GM21447 (cell line): ENCODE measurements around the gene FGFBP1.

Source experiments
- ATAC-seq: cut with Tn5 transposase; IDR thresholded peaks from one replicate; pipeline ENCODE4 v1.9.1; 2021; ENCODE audit not compliant: unreplicated experiment

The FGFBP1 gene

DNA sequence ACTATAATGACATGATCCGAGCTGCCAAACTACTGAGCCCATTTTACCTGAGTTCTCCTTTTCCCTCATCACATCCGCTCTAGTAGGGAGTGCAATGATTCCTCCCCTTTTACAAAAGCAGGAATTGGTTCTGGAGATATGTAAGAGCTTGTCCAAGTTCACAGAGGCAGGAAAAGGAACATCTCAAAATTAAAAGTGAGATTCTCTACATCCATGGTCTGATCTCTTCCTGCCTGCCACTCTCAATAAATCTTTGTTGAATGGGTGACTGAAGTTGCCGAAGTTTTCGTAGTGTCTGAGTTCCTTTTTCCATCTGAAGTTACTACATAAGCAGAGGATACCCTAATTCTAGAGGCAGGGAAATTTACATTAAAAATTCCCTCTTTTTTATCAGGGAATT is at the start of gene FGFBP1:
Gene FGFBP1, minus strand, starts transcription at position 101 of the 400 bp plus-strand sequence. CDS start 2,108 bp downstream, outside the sequence.
- ATAC-seq, result no peak

DNA sequence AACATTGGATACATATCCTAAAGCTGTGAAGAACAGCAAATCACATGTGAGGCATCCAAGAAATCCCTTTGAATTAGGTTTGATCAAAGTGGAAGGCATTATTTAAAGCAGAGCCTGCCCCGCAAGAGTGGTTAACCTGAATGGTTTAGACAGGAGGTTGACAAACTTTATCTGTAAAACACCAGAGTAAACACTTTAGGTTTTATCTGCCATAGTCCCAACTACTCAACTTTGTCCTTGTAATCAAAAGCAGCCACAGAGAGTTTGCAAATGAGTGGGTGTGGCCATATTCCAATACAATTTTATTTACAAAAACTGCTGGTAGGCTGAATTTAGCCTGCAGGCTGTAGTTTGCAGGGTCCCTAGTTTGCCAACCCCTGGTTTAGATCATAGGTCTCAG is 49.7 kb upstream of the FGFBP1 start:
- ATAC-seq, result no peak

DNA sequence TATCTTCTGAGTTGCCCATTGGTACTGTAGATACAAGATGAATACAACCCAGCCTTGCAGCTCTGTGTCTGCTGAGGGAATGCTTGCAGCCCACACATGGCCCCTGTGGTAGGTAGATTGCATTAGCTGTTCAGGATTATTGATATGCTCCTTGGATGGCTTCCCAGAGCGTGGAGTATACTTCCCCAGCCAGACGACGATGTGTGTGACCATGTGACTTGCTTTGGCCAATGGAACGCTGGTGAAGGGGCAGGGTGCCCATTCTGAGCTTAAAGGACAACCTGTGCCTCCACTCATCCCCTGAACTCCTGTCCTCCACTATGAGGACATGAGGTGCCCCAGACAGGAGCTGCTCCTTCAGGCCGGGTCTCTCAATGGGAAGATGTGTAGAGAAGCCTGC is 48.4 kb upstream of the FGFBP1 start:
- ATAC-seq, result no peak

DNA sequence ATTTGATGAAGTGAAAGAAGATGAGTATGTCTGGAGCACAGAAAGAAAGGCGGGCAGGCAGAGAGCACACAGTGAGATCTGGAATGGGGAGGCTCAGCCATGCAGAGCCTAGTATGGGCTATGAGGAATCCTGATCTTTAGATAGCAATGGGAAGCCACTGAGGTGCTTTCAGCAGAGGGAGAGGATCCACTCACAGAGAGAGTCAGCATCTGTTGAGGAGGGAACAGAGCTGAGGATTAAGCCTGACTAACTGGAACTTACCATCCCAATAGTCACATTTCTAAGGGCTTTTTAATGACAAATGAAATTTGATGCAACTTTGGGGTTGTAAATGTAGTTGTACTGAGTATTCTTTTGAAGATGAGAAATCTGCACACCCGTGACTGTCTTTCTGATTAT is 45.1 kb upstream of the FGFBP1 start:
- ATAC-seq, result no peak

DNA sequence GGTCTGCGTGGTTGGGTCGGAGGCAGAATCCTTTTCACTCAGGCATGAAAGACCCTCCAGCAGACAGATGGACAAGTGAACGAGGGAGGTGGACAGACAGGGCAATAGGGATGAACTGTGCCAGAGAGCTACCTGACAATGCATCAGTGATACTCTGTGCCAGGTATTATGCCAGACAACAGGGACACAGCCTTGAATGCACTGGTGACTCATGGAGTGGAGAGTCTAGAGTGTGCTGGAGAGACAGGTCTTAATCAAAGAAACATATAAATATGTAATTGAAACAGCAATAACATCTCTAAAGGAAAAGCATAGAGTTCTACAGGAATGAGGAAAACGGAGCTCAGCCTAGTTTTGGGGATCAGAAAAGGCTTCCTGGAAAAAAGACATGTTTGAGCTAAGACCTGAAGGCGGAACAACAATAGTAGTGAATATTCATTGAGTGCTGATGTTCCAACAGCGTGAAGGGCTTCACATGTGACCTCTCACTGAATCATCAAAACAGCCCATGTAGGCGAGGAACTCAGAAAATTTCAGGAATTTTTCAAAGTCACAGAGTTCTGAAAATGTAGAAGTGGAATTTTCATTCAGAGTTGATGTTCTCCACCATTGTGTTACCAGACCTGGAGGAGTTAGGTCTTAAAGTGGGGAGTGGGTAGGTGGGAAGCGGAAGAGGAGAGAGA is 44.4 kb upstream of the FGFBP1 start:
- ATAC-seq, result no peak

DNA sequence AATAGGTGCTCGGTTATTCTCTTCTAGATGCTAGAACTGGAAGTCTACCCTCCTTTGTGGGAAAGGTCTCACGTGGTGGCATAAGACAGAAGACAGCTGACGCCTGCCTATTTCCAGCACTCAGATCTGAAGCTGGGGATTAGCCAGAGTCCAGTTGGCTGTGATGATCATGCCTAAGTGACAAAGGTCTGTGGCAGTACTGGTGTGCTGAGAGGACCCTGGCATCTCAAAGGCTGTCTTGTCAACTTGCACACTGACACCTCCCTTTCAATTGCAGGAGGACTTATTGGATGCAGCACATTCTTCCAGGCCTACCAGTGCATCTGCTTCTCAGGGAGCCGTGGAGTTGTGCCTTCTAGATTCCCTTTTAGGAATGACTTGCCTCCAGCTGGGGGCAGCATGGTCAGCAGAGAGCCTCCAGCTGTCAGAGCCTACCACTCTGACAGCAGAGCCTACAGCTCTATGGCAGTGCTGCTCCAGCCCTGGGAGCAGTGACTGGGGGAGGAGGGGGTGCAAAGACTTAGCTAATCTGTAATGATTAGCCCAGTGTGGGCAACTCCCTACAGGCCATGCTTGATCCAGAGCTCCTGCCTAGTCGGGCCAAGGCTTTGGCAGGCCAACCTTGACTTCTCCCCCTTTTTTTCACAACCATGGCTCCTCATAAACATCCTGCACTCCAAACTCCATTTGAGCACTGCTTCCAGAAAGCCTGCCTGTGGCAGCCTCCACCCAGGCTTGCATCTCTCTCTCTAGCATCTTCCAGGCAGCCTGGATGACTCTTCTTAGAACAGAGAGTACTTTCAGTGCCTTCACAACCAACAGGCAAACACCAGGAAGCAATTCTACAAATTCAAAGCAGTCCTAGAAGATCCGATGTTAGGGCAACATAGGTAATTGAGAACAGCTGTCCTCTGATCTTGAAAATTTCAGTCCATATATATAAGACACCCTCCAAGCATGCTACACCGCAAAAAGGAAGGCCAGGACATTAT is 38.2 kb upstream of the FGFBP1 start:
- ATAC-seq, result no peak

DNA sequence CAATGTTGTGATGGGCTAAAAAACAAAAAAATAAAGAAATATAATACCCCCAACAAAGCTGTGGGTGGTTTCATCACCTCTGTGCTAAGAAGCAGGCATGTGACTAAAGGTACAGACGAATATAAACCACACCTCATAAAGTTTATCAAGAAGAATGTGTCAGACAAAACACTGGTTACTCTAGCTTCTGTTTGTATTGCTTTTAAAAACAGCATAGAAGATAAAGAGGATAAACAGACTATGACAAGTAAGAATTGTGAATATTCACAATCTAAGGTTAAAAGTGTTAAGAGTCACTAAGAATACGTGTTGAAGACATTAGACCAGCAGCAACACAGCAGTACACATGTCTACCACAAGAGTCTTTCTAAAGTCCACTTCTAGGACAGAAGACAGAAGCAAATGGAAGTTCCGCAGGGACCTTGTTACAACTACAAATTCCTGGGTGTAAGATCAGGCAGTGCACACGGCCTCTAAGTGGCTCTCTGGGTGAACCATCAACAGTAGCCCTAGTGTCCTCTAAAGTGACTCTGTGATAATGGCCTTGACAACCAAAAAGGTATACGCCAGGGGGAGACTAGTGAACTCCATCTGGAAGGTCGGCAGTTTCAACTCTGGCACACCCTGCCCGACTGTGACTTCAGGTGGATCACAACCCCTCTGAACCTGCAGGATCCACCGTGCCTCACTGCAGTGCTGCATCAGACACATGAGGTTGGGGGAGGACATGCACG is 32.7 kb upstream of the FGFBP1 start:
- no peak for ATAC-seq

DNA sequence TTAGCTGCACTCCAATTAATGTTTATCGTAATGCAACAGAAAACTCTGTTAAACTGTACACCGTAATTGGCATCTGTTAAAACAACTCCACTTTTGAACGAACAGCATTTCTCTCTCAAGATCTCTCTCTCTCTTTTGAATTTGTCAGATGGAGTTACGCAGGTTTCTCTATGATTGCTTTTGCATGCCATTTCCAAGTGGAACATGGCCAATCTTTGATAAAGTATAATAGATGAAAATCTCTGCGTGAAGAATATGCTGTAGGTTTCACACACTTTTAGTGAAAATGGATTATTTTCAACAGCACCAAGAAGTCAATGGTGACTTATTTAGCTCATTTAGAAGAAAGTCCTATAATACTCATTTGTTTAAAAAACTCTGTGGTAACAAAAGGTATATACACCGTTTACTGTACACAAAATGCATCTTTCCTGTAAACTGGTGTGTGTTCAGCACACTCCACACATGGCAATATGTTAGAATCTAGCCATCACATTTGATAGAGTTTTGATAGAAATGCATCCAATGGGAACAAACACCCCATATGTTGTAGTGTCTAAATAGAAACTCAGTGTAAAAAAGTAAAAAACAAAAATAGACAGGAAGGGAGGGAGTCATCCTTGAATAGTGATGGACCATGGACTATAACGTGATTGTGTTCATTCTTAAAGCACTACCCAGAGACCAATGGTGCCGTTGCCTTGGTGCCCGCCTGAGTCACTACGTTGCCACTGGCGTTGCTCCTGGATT is 30.2 kb upstream of the FGFBP1 start:
- ATAC-seq, result no peak

DNA sequence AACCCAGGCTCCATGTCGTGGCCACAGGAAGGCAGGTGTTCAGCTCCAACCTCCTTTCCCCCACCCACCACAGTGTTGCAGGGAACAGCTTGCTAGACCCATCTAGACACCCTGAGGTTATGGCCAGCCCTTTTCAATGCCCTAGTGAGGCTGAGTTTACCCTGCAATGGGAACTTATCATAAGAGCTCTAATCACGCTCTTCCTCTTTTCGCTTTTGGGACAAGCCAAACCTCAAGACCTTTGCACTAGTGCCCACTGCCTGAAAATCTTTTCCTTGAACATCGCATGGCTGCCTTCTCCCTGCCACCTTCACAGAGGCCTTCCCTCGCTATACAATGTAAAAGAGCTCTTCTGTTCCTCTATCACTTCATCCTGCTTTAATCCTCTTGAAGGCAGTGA is 26.8 kb upstream of the FGFBP1 start:
- ATAC-seq, result no peak

DNA sequence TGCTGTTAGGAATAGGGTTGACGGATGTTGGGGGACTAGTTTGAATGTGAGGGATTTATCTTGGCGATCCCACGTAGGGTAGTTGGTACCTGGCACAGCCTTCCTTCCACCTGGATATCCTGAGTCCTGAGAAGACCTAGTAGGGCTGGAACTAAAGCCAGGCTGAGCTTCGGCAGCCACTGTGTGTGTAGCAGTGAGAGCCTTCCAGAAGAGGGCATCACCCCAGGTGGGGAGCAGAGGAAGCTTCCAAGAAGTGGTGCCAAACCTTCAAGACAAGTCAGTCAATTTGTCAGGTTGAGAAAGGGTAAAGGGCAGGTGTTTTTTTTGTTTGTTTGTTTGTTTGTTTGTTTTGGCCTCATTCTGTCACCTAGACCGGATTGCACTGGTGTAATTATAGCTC is 25.6 kb upstream of the FGFBP1 start:
- no peak for ATAC-seq

DNA sequence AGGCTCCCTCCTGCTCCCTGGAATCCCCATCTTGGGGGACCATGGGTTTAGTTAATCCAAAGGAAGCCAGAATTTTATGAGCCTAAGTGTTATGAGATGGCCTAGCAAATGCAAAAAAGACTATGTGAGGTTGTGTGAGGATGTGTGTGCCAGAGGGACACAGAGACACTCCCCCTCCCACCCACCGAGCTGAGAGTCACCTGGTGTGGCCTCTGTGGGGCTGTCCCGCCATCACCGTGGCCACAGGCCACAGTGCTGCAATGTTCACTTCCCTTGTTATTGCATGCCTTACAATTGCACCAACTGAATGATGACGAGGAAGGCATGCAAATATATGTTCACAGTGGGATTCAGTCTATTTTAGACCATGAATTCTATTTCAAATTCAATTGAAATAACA is 25.0 kb upstream of the FGFBP1 start:
- ATAC-seq, result peak; percentile 76

DNA sequence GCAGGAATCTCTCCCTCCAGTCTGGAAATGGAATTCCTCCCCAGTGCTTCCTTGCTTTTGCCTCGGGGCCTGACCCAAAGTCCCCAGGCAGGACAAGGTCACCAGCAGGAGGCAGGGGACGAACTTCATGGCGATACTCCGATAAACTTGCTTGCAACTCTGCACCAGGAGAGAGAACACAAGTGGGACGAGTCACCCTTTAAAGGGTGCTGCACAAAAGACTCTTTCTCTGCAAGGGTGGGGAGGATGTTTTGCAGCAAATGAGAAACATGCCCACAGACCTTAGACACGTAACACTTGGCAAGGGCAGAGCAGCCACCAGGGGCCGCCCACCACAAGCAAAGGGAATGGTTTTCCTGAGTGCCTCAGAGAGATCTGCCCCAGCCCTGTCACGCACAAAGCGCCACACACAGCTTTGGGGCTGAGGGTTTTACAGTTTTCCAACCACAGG is 24.5 kb upstream of the FGFBP1 start, which contains the start of gene FGFBP2:
Gene FGFBP2, minus strand, starts transcription at position 175 of the 451 bp plus-strand sequence. Its CDS starts 46 bp downstream, at position 129.
- ATAC-seq, result peak; percentile 50

DNA sequence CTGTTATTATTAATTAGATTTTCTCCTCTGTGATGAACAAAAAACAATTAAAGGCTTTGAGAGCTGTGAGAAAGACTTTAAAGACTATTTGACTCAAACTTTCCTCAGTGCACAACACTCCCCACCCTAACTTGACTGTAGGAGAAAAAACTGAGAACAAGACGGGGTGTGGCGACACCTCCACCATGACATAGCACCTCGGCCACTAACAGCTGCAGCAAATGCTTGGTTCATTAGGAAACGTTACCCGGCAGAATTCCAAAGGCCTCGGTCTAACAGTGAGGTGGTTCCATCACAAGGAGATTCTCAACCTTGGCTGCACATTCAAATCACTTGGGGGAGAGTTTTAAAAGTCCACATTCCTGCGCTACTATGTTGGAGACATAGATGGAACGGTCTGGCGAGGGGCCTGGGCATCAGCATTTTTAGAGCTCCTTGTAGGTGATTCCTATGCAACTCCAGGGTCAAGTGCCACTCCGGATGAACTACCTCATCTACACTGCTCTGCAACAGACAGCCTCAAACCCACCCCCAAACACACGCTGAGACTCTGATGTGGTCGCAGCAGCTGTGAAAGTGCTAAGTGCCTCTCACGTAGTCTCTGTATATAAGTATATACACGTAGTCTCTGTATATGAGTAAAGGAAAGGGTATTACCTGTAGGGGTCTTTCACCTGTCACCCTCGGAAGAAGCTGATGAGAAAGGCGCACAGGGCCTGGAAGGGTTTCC is 23.4 kb upstream of the FGFBP1 start:
- ATAC-seq, result no peak

DNA sequence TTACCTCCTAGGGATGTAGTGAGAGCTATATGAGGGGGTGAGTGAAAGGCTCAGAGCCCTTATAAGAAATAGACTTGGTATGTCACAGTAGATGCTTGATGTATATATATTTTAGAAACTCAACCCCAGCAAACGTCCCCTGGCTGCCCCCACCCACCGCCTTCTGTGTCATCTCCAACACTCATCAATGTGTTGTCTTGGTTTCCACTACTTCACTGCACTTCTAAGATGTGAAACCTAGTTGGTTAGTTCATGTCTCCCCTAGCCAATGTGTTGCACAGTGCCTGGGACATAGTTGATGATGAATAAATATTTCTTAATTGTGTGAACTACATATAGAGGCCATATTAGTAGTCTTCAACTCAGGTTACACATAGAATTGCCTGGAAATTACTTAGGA is 20.0 kb upstream of the FGFBP1 start:
- no peak for ATAC-seq

DNA sequence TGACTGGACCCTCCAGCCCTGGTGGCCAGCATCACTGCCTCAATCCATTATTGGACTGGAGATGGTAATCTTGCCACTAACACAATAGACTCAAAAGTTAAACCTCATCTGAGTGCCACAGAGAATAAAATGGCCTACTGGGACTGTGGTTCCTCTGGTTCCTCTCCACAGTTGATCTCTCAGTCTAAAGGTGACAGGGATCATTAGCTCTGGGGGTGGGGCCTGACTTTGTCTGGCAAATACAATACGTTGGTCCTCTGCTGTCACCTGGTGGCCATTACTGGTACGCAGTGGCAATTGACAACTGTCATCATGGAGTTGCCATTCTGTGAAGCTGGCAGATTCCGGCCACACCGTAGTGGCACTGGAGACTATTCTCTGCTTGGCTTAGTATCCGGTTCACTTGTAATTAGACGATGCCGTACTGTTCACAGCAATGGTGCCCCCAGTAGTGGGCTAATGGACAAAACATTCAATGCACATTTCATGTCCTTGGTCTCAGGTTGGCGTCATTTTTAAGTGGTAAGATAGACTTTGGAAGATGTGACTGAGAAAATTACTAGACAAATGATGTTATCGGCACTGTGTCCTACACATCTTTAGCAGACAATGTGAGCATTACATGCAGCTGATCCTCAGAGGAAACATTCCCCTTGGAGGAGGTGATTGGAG is 17.8 kb upstream of the FGFBP1 start:
- peak; percentile 90 for ATAC-seq

DNA sequence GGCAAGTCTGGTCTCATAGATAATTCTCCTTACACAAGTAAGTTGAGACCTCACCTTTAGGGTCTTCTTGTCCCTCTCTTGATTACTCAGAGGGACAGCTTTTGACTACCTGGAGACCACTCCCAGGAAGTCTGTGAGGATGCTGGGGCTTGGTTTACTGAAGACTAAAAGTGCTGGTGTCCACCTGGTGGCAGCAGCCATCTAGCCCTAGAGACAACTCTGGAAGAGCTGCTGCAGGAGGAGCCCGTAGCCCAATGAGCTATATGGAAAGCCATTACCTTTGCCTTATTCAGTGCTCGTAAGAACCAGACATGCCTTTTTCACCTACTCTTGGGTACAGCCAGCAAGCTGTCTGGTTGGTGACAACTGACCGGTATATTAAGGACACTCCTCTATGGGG is 17.1 kb upstream of the FGFBP1 start:
- ATAC-seq, result no peak

DNA sequence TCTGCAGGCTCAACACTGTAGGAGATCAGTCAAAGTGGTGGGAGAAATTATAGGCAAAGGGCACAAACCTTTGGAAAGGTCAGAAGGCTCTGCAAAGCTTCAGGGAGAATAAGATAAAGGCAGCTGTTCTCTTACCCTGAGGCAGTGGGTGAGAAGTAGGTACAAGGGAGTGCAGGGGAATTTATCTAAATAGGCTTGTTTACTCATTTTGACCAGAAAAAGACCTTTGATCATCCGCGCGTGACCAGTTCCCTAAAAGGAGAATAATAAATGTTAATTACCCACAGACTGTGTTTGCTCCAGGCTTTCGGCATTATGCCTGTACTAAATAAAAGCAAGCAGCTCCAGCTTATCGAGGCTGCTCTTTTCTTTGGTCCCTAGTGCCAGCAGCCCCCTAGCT is 15.1 kb upstream of the FGFBP1 start:
- no peak for ATAC-seq

DNA sequence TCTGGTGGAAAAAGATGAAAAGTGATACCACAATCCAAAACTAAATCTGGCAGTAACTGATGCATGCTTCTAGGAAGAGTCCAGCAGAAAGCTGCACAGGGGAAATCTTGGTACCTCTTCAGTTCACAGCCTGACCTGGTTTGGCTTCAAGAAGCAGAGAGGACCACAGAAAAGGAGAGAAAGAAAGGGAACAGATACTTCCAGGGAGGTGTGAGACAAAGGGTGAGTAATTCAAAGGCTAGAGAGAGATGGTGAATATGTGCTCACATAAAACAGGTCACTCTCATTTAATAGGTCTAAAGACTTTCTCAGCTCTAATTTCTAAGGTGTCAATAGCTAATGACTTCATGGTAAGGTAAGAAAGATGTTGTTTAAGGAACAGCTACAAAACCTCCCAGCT is 13.2 kb upstream of the FGFBP1 start:
- no peak for ATAC-seq

DNA sequence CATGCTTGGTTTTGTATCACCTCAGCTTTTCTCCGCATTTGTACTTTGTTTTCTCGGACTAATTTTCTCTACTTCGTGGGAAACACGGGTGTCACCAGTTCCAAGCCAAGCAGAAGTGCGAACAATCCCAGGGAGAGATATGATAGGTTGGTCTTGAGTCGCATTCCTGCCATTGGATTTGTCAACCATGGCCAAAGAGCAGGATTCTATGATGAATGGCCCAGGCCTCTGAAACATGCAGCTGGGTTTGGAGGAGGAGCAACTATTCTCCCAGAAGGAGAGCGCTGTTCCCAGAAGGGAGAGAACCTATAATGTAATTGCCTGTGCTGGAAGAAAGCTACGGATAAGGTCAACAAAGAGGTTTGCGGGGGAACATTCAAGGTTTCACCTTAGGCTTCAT is 10.3 kb upstream of the FGFBP1 start:
- no peak for ATAC-seq
